ENCODE measurements around the gene OGN.
"Not testable (repeated sequence)": the region's sequence is repeated elsewhere in the genome, so short reads cannot be mapped to it uniquely, and the experiment has no call there.

OGN gene

DNA sequence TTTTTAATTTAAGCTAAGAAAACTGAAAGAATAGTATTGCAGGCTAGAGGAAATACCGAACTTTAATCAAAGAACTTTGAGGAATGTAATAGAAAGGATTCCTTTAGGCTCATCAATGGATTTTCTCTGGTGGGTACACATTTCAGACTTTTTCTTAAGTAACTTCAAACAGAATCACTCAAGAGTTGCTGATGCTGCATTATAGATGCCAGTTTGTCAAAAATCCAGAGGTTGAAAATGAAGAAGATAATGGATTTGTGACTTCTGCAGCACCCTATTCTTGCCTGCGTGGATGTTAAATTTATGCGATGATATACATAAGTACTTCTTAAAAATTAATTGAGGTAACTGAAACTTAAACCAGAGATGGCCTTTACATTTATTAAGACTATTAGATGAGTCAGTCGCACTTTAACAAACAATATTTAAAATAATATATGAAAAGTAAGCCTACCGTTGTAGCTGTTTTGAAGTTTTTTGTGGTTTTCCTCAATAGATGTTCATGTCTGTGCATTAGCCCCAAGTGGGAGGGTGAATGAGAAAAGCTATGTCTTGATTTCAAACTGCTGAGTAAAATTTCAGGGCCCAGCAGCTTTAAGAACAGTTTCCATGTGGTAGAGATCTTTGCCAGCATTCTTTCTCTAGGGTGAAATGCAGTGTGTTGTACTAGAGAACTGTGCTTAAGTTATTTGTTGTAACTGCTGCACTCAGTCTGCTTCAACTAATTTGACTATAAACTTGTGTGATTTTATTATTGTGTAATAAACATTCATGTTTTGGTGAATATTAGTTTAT is at the start of gene OGN:
TSS of gene OGN (minus strand) at position 537 of the 795 bp plus-strand sequence. CDS start 1,171 bp downstream, outside the sequence.
- no peak for DNase-seq

- no peak for DNase-seq
Measured at GRCh38 chr9:92446536-92446935, 42.2 kb upstream of the OGN start.

DNA sequence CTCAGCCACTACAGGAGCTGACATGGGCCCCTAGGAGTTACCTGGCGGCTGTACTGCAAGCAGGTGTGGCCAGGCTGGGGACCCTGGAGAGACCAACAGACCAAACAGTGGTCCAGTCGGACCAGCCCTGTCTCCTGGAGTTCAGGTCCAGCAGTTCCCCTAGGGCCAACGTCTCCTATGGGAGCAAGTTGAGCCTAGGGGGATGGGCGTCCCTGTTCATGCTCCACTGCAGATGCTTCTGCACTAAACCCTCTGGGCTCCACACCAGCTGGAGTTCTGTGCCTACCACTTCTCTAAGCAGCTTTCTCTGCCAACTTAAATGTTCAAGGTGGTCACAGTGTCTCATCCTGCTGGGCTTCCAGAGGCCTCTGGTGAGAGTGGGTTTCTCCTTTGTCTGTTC is 40.5 kb upstream of the OGN start:
- no peak for DNase-seq

- no peak for DNase-seq
Measured at GRCh38 chr9:92440751-92441046, 36.3 kb upstream of the OGN start.

GRCh38 chr9:92439921-92440750 is 35.8 kb upstream of the OGN start:
- DNase-seq: no peak

DNA sequence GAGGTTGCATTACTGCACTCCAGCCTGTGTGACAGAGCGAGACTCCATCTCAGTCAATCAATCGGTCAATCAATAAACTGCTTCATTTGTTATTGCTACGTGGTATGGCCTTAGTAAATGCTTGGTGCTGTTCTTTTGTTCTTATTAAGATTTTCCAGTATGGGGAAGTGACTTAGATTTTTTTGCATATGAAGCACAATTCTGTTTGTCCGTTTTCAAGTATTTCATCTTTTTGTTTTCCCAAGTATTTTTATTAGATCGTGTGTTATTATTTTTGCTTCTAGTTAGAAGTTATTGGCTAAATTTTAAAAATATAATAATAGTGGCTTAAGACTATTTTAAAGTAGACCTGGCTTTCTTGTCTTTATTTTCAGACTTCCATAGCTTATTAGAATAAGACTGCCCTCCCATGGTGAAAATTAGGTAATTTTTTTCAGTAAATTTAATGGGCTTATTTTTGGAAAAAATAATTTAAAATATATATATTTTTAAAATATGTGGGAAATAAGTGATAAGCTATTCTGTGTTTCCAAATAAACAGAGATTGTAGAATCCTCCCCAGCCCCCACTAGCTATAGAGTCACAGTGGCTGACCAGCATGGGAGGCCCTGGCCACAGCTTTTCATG is 34.6 kb upstream of the OGN start:
- no peak for DNase-seq

DNA sequence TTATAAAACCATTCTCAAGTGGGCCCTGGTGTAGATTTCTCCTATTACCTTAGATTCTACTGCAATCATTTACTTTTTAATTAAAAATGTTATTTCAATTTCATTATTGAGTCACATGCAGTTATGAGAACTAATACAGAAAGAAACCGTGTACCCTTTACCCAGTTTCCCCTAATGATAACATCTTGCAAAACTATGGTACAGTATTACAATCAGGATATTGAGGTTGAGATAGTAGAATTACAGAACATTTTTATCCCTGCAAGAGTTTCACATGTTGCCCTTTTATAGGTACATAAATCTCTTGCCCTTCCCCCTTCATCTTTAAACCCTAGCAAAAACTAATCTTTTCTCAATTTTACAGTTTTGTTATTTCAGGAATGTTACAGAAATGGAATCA is 30.9 kb upstream of the OGN start:
- DNase-seq: no peak

DNA sequence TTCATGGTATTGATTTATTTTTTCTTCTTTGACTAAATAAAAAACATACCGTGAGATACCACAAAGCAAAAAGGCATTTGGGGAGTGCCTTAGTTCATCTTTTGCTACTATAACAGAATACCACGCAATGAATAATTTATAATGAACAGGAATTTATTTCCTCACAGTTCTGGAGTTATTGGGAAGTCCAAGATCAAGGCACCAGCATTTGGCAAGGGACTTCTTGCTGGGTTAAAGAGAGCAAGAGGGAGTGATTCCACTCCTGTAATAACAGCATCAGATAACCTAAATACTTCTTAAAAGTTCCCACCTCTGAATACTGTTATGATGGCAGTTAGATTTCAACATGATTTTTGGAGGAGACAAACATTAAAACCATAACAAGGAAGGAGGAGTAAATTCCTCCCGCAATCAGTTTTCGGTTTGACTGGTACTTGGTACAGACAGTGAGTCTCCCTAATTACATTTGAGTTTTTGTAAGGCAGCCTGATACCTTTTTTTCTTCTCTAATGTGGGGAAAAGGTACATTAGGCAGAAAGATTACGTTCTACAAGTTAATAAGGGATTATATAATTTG is 28.7 kb upstream of the OGN start:
- no peak for DNase-seq

GRCh38 chr9:92432350-92432749 is 28.0 kb upstream of the OGN start:
- DNase-seq: no peak

- DNase-seq: no peak
Measured at GRCh38 chr9:92429836-92430235, 25.5 kb upstream of the OGN start.

DNA sequence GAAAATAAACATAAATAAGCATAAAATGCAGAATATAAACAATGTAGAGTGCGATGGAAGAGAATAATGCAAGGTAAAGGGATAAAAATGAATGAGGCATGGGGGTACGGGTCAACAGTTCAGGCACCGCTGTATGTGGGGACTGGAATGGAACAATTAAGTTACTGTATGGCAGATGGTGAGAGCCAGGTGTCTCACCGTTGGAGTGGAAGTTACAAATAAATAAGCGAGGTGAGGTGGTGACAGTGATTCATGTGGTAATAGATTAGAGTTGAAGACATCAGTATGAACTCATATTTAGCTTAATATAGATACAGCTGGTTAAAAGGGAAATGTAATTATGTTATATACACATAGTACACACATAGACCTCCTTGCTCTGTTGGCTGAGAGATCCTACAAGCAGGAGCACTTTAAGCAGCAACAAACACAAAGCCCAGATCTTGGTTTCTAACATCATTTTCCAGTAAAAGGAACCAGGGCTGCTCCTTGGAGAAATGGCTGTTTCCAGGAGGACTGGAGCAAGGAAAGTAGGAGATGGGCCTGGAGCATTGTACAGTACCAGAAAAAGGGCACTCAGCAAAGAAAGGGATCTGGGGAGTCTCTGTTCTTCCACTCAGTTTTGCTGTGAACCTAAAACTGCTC is 22.2 kb upstream of the OGN start:
- no peak for DNase-seq

DNA sequence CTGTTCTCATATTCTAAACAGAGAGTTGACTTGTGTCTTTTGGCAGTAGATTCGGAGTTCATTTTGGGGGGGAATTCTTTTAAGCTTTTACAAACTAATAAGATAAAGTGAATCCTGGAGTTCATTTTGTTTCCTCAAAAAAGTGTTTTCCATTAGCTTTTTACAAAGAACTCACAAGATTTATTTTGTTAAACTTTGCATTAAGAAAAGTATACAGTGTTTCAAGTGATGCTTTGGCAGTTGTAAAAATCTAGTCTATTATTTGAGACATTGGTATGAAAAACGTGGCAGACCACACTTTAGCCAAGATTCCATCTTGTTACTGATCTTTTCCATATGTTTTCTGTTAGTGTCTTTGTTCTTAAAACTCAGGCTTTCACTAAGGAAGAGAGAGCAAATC is 21.1 kb upstream of the OGN start:
- DNase-seq: no peak

- no peak for DNase-seq
Measured at GRCh38 chr9:92424340-92424739, 20.0 kb upstream of the OGN start, which contains the start of gene OMD. Gene OMD, minus strand, starts transcription at chr9:92424471. Its CDS starts 6,913 bp downstream, at chr9:92417558.

- no peak for DNase-seq
Measured at GRCh38 chr9:92423612-92424011, 19.2 kb upstream of the OGN start.

DNA sequence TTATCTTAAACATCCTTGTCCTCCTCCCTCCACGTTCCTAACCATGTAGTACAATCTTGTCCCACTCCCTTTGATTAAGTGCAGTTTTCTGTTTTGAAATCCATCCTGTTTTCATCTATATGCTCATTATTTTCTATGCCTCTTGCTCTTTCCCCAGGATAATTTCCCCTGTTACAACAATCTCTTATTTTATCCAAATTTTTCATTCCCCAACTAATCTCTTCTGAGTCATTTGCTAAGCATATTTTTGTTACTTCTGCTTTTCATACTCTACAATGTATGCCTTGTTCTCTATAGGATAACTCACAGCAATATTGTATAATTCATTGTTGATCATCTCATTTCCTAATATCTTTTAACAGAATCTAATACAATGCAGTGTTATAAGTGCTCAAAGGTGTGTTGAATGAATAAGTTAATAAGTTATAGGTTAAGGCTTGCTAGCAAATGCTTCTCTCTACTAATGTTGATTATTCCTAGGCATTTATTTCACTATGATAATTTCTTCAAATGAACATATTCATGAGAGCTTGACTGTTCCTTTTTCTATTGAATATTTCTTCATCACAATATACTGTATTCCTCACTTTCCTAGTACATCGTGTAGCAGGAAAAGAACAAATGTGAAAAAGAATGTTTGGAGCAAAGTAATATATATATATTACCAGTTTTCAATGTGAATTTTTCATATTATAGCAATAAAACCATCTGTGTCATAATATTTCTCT is 18.4 kb upstream of the OGN start:
- DNase-seq: no peak

DNA sequence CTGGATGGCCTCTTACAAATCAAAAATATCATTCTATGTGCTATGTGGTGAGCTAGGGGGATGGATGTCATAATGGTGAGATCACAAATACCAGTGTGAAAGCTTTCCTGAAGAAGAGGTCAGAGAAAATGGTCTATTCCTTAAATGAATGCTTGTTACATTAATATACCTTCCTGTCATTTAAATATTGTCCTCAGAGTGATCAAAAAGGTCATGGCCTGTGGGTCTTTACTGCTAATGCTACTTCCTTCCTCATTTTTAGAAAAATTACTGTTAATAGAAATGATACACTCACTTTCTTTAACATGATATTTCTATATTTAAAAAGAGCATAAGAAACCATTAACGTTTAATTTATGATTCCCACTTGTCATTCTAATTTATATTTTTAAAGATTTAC is 10.2 kb upstream of the OGN start:
- no peak for DNase-seq

DNA sequence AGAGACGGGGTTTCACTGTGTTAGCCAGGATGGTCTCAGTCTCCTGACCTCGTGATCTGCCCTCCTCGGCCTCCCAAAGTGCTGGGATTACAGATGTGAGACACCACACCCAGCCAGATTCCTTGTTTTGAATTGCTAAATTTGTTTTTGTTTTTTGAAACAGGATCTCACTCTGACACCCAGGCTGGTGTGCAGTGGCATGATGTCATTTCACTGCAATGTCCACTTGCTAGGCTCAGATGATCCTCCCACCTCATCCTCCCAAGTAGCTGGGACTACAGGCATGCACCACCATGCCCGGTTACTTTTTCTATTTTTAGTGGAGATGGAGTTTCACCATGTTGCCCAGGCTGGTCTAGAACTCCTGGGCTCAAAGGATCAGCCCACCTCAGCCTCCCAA is 6.8 kb upstream of the OGN start:
- DNase-seq: not testable (repeated sequence)

DNA sequence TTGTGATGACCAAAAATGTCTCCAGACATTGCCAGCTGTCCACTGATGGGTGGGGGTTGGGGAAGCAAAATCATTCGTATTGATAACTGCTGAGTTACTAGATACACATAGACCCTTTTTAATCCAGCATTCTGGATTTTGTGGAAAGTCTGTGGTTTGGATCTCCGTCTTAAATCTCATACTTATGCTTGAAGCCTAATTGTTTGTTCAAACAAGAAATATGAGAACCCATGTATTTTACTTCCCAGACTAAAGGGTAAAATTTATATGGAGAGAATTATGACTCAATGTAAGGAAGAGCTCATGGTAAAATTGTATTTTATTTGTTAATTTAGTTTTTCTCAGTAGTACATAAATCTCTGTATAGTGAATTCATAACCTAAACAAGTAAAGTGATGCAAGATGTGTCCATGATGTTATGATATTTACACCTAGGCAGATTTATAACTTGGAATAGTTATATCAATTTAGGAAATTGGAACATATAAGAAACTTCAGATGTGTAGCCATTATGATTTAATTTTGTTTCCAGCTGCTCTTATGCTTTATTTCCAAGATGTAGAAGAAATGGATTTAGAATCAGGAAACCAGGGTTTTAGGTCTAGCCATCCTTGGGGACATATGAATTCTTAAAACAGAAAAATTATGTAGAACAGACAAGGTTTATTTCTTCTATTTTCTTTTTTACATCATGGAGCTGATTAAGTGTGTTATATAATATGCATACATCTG is 4.5 kb upstream of the OGN start:
- no peak for DNase-seq

DNA sequence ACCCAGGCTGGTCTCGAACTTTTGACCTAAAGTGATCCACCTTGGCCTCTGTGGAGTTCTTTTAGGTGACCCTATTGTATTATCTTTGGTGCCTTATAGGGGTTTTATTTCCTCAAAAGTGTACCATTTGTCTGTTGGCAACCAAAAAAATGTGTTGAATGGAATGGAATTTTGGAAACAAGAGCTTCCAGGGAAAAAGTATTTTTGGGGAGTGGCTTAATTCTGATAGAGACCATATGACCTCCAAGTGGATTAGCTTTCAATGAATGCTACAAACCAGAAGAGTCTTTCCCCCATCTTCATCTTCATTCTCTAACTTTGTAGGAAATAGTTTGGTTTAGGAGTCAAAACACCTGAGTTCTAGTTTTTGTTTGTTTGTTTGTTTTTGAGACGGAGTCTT is 3.4 kb upstream of the OGN start:
- no peak for DNase-seq

- no peak for DNase-seq
Measured at GRCh38 chr9:92406477-92406876, 2.1 kb upstream of the OGN start.

DNA sequence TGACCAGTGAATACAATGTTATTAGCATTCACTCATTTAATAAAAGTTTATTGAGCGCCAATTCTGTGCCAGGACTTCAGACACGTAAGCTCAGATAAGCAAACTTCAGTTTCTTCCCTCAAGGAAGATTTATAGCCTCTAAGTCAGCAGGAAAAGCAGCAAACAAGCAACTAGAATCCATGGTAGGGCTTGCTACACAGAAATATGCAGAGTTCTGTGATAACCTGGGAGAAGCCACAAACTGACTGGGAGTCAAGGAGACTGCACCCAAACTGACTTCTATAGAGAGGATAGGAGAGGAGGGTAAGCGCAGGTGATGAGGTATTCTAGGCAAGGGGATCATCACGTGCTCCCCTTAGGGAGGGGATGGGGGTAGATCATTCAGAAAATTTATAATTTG is 1.4 kb upstream of the OGN start:
- no peak for DNase-seq
